Stimulated activated CD8-positive, alpha-beta memory T cell treated with anti-CD3 and anti-CD28 coated beads, Interleukin-4, amount 100 ng/mL, for 4 hours (primary cell): Measurements from ENCODE around the gene SEMA3C.

Experiments
- DNase-seq, 2 donors: peaks; one replicate each; pipeline ENCODE4 v3.0.0-alpha.2; 2020; ENCODE audit warnings: low read depth in 2 of 2, low spot score in 1 of 2

Gene SEMA3C

DNA sequence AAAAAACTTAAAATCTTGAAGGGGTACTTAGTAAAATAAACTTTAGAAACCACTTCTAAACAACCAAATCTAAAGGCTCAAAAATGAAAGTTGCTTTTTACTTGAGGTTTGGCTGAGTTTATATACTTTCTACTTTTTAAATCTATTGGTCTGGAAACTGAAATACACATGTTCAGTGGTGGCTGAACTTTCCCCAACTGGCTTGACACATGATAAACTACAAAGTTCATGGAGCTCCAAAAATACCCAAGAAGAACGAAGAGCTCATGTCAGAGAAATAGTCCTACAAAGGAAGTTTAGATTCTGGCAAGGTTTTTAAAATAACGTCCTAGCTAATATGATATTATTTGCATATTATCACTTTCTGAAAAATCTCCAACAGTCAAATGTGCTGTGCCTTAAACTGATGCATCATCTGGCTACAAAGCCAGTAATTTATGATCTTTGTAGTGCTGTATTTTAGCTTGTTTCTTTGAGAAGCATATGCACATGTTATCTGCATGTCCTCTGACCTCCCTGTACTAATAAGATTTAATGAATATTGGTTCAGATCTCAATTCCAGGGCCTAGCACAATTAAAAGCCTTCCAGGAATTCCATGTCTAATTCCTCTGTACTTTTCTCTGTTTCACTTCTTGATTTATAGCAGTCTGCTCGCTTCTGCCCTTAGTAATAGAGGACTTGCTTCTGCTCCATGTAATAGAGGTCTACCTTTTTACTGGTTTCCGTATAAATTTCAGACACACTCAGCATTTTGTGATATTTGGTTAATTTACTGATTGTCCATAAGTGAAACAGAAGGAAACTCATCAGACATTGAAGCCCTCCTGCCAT, 28.2 kb downstream of the SEMA3C start:
- DNase-seq = no peak

- no peak for DNase-seq
These were observed 29.3 kb downstream of the SEMA3C start for GRCh38 chr7:80889525-80889924.

DNA sequence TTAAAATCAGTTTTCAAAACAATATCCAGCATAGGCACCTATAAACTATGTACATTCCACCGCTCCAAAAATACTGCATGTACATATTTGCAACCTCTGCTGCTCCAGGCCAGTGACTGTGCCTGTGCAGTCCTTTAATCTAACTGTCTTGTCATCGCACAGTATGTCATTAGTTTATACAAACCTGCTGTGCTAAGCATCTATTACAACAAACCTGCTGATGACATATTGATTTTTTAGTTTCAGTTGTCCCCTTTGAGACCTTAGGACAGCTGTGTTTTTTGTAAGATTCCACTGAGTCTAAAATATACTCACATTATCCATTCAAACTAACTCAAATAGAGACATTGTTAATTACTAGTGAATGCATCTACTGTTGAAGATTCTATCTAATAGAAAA, 33.1 kb downstream of the SEMA3C start:
- DNase-seq = no peak

DNA sequence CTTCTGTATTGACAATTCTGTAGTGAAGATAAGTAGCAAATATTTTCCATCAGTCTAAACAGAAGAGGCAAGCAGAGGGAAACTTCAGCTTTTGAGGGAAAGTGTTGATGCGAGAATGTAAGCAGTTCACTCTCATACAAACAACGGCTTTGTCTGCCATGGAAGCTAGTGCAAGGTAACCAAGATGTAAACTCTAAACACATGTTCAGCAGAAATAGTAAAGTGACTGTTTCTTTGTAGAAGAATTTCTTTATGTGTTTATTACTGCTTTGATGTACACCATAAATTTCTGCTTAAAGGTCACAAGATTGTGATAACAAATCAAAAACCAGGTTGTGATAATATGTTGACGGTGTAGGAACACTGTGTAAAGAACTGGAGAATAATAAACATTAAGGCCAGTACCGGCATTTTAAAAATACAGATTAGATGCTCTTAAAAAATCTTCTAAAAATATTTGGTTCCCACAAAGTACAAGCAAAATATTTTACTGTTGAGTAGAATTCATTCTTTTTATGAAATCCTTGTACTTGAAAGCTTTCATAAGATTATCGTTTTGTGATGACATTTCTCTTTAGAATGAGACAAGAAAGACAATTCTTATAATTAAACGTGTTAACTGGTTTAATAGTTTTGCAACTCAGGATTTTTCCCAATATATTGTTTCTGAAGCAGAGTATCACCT, 34.2 kb downstream of the SEMA3C start:
- no peak for DNase-seq

- no peak for DNase-seq
These were observed 35.5 kb downstream of the SEMA3C start for GRCh38 chr7:80883154-80884025.

DNA sequence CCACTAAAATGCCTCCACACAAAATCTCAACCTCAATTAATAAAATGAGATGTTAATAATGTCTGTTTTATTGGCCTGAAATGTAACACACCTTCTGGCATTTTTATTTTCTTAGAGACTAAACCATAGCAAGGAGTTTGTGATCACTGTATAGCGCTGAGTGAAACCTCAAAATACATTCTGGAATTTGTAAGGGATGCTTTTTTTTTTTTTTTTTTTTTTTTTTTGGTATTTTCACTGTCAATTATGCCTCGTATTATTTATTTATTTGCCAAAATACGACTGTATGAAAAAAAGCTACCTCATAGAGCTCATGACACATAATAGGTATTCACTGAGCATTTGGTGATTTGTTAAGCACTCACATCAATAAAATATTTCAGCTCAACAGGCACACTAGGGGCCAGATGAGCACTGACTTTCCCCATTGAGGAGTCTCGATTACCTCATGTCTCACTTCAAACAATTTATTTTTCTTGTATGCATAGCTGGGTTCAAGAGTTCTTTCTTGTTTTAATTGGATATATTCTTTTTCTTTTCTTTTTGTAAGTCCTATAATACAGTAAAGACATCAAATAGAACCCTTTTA, 36.5 kb downstream of the SEMA3C start:
- no peak for DNase-seq

- no peak for DNase-seq
These were observed 37.4 kb downstream of the SEMA3C start for GRCh38 chr7:80881351-80881900.

DNA sequence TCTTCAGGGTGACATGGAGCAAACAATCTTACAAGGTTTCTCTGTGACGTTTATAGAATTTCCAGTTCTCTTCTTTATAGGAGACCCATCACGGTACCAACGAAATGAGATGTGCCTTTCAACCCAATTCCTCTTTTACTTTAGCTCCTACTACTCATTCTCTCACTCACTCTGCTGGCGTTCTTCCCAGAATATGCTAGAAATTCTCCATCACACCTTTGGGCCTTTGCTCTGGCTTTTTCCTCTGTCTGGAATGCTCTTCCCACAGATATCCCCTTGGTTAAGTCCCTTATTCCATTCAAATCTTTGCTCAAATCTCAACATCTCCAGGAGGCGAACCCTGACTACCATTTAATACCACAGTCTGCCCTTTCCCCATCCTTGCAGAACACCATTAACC, 39.0 kb downstream of the SEMA3C start:
- DNase-seq = no peak

GRCh38 chr7:80876894-80877414, 41.9 kb downstream of the SEMA3C start:
- no peak for DNase-seq

DNA sequence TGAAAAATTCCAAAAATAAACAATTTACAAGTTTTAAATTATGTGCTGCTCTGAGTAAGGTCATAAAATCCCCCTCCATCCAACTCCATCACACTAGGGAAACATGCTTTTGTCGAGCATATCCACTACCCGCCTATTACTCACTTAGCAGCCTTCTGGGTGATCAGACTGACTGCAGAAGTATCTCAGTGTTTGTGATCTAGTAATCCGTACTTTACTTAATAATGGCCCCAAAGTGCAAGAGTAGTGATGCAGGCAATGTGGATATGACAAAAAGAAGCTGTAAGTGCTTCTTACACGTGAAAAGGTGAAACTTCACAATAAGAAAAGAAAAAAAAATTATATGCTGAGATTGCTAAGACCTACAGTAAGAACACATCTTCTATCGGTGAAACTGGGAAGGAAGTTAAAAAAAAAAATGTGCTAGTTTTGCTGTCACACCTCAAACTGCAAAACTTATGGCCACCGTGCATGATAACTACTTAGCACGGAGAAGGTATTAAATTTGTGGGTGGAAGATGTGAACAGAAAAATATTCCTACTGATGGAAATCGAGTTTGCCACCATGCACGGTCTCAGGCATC, 43.2 kb downstream of the SEMA3C start:
- no peak for DNase-seq

DNA sequence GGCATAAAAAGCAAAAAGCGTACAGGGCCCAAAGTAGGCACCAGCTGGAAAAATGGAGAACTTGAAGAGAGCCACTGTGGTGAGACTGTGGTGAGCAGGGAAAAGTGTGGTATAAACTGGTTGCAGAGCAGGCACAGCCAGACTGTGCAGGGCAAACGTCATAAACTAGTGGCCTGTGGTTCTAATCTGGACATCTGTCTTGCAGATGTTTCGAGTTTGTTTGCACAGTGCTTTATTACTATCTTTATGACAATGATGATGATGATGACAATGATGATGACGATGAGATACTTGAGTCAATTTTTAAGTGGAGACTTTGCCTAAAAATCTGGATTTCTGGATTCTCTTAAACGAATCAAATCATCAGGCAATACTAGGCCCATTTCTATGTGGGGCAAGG, 45.7 kb downstream of the SEMA3C start:
- no peak for DNase-seq

DNA sequence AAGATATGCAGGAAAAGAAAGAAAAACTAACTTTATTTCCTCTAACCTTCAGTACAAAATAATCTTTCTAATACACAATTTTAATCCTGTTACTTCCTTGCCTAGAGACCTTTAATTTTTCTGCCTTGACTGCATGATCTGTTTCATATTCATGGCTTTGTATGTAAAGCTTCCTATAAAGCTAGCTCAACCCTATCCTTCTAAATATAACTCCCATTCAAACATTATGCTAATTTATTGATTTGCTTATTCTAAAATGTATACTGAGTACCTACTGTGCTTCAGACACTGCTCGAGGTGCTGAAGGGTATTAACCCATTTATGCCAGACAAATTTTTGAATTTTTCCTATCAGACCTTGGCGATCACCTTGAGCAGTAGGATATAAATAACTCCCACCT, 47.6 kb downstream of the SEMA3C start:
- no peak for DNase-seq

DNA sequence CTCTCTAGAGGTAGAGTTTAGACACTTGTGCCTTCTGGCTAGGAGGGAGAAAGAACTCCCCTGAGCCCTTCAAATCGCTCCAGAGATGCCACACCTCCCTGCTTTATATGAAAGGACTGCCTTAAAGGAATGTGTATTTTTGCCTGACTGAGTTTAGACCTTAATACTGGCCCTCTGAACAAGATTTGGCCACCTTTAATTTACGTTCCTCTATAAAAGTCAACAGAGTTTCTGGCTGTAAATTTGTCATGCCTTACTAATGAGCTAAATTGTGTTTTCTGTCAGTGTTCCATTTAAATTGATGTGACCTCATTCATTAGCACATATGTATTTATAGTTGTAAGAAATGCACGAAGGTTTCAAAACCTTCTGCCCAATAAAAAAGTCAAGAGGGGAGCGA, 48.0 kb downstream of the SEMA3C start:
- DNase-seq = no peak

GRCh38 chr7:80869821-80870751, 48.8 kb downstream of the SEMA3C start:
- no peak for DNase-seq

DNA sequence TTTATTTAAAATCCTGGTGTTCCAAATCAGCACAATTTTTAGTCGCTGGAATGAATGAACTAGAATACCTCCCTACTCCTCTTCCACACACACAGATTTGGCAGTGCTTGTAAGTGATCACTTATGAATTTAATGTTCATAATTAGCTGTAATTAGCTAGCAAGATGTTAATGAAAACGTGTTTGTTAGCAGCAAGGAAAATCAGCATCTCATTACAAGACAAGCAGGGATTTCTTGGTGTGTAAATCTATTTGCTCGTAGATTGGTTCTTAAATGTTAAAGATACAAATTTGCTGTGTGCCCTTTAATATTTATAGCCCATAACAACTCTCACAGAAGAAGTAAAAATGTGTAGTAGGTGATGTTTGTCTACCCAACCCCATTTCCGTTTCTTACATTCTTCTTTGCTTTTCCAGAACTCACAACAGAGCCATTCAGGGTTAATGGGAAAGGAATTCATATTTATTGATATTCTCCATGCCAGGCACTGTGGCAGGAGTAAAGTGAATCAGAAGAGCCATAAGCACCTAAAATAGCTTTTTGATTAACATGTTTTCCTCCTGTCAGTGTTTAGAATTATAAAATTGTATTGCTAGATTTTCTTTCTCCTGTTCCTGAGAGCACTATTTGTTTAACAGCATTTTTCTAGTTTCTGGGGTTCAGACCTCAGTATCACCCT, 49.6 kb downstream of the SEMA3C start:
- DNase-seq = no peak

GRCh38 chr7:80868566-80868965, 50.3 kb downstream of the SEMA3C start:
- no peak for DNase-seq

GRCh38 chr7:80860554-80860953, 58.3 kb downstream of the SEMA3C start:
- no peak for DNase-seq

DNA sequence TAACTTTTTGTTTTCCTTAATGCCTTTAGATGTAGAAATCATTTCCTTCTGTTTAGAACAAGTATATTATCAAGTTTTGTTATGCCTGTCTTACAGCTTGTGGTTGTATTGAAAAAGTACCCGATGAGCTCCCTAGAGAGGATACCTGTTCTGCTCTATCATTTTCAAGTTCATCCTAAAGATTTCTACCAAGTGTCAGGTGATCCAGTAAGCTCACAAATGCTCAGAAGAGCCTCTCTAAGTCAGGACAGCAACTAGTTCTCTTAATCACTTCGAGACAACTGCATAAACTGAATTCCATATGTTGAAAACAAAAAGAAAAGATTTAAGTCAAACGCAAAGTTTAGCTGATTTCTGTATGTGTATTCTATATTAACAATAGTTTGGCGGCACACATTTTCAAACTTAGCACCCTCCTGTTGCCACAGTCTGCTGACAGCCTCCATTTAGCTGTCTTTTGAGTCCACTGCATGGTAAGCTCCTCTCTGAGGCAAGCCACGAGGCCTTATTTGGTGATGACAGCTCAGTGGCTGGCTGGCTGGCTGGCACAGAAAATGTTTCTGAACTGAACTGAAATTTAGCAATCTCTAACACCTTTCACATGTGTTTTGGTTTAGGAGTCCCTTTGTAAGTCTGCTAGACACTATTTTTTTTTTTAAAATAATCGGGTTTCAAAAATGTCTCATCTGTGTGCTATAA, 59.4 kb downstream of the SEMA3C start:
- DNase-seq = no peak
